Activated naive CD4-positive, alpha-beta T cell treated with anti-CD3 and anti-CD28 coated beads, Interleukin-2, amount 50 U/mL, for 16 hours (primary cell): ENCODE measurements around the gene HMCES.

ENCODE experiments used
- DNase-seq: peaks from one replicate; pipeline ENCODE4 v3.0.0-alpha.2; 2020

The HMCES gene

GRCh38 chr3:129278439-129278965 is at the start of gene HMCES:
TSS of gene HMCES (plus strand) at chr3:129278870. CDS start at chr3:129279733, 863 bp downstream.
- DNase-seq, result peak; percentile 96

- no peak for DNase-seq
Observed at GRCh38 chr3:129228891-129229585, 49.6 kb upstream of the HMCES start.

- DNase-seq, result peak; percentile 19
Observed at GRCh38 chr3:129230311-129231019, 48.2 kb upstream of the HMCES start.

GRCh38 chr3:129231331-129232119 is 47.1 kb upstream of the HMCES start:
- DNase-seq, result no peak

- DNase-seq, result no peak
Observed at GRCh38 chr3:129233538-129233937, 45.1 kb upstream of the HMCES start.

- DNase-seq, result no peak
Observed at GRCh38 chr3:129234441-129234840, 44.2 kb upstream of the HMCES start.

- no peak for DNase-seq
Observed at GRCh38 chr3:129235344-129235917, 43.2 kb upstream of the HMCES start.

GRCh38 chr3:129238945-129239705 is 39.5 kb upstream of the HMCES start:
- no peak for DNase-seq

GRCh38 chr3:129239991-129240390 is 38.7 kb upstream of the HMCES start:
- no peak for DNase-seq

GRCh38 chr3:129240436-129240835 is 38.2 kb upstream of the HMCES start:
- DNase-seq, result no peak

GRCh38 chr3:129245141-129245540 is 33.5 kb upstream of the HMCES start:
- DNase-seq, result no peak

GRCh38 chr3:129245641-129246306 is 32.9 kb upstream of the HMCES start:
- peak; percentile 70 for DNase-seq

- DNase-seq, result no peak
Observed at GRCh38 chr3:129246636-129247035, 32.0 kb upstream of the HMCES start.

- DNase-seq, result no peak
Observed at GRCh38 chr3:129248286-129248979, 30.2 kb upstream of the HMCES start.

- peak; percentile 85 for DNase-seq
Observed at GRCh38 chr3:129249284-129250065, 29.2 kb upstream of the HMCES start, which contains the start of gene COPG1. TSS of gene COPG1 (plus strand) at chr3:129249606. CDS start at chr3:129249710, 104 bp downstream.

- DNase-seq, result no peak
Observed at GRCh38 chr3:129252748-129253147, 25.9 kb upstream of the HMCES start.

- DNase-seq, result no peak
Observed at GRCh38 chr3:129254536-129255230, 24.0 kb upstream of the HMCES start.

- no peak for DNase-seq
Observed at GRCh38 chr3:129256270-129256669, 22.4 kb upstream of the HMCES start.

- DNase-seq, result no peak
Observed at GRCh38 chr3:129257609-129258008, 21.1 kb upstream of the HMCES start.
